ENCODE measurements around the gene LRRC51.

LRRC51 gene

DNA sequence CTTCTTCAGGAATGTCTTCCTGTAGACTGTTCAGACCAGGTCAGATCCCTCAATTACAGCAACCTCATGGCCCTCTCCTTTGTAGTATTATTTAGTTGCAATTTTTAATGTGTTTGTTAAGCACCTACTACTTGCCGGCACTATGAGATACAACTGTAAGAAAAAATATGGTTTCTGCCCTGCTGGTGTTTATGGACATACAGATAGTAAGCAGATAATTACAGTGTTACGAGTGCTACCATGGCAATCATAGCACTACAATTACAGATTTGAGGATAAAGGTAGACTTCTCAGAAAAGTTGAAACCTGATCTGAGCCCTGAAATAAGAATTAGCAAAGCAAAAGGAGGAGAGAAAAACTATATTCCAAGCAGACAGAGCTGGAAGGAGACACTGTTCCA lies 2.8 kb downstream of the LRRC51 start:
- TF ChIP-seq POU2F2 (IDR thresholded peaks at IDR 0.05; ENCODE audit: low read depth, low read length) (no peak), SPI1 (IDR thresholded peaks at IDR 0.05; ENCODE audit: low read depth, low read length) (no peak), POLR2AphosphoS5 (IDR thresholded peaks at IDR 0.05; ENCODE audit: low read depth, low read length) (no peak), TAF1 (IDR thresholded peaks at IDR 0.05; ENCODE audit: low read depth, low read length) (no peak), POLR2A (IDR thresholded peaks at IDR 0.05; ENCODE audit: low read depth, low read length) (no peak), PAX5 (IDR thresholded peaks at IDR 0.05; ENCODE audit: insufficient read depth, low read length, severe bottlenecking) (no peak)
- FAIRE-seq (no peak), DNase-seq (ENCODE audit: insufficient read length, low spot score) (no peak)

DNA sequence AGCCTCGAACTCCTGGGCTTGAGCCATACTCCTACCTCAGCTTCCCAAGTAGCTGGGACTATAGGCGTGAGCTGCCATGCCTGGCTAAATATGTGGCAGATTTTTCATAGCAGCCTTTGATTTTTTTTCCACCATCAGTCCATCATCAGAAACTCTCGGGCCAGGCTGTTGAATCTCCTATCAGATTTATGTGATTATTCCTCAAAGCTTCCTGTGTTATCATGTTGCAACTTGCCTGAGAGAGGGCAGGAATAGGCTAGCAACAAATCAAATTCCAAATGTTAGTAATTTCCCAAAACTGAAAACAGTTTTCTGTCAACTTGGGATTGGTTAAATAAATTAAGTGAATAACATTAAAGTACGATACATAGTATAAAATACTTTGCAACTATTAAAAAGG lies 3.4 kb downstream of the LRRC51 start:
- TF ChIP-seq TAF1 (IDR thresholded peaks at IDR 0.05; ENCODE audit: low read depth, low read length) (no peak), POU2F2 (IDR thresholded peaks at IDR 0.05; ENCODE audit: low read depth, low read length) (no peak), POLR2A (IDR thresholded peaks at IDR 0.05; ENCODE audit: low read depth, low read length) (no peak), POLR2AphosphoS5 (IDR thresholded peaks at IDR 0.05; ENCODE audit: low read depth, low read length) (no peak), SPI1 (IDR thresholded peaks at IDR 0.05; ENCODE audit: low read depth, low read length) (no peak), PAX5 (IDR thresholded peaks at IDR 0.05; ENCODE audit: insufficient read depth, low read length, severe bottlenecking) (no peak)
- DNase-seq (ENCODE audit: insufficient read length, low spot score), result no peak
- FAIRE-seq, result no peak

DNA sequence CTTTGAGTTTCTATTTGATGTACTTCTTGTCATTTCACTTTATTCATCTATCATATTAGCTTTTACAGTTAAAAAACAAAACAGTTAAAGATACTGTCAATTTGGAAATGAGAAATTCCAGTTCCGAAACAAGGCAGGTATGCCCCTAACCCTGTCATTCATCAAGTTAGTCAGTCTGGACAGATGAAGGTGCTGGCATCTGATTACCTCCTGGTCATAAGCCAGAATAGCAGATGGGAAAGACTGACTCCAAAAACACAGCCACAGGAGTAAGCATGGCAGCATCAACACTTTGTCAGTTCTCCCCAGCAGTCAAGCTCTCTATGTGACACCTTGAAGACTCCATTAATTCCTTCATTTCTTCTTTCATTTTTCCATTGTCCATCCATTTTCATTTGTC lies 4.3 kb downstream of the LRRC51 start:
- FAIRE-seq (no peak), DNase-seq (ENCODE audit: insufficient read length, low spot score) (no peak)
- TF ChIP-seq SPI1 (IDR thresholded peaks at IDR 0.05; ENCODE audit: low read depth, low read length) (no peak), POLR2A (IDR thresholded peaks at IDR 0.05; ENCODE audit: low read depth, low read length) (no peak), PAX5 (IDR thresholded peaks at IDR 0.05; ENCODE audit: insufficient read depth, low read length, severe bottlenecking) (no peak), POU2F2 (IDR thresholded peaks at IDR 0.05; ENCODE audit: low read depth, low read length) (no peak), POLR2AphosphoS5 (IDR thresholded peaks at IDR 0.05; ENCODE audit: low read depth, low read length) (no peak), TAF1 (IDR thresholded peaks at IDR 0.05; ENCODE audit: low read depth, low read length) (no peak)

DNA sequence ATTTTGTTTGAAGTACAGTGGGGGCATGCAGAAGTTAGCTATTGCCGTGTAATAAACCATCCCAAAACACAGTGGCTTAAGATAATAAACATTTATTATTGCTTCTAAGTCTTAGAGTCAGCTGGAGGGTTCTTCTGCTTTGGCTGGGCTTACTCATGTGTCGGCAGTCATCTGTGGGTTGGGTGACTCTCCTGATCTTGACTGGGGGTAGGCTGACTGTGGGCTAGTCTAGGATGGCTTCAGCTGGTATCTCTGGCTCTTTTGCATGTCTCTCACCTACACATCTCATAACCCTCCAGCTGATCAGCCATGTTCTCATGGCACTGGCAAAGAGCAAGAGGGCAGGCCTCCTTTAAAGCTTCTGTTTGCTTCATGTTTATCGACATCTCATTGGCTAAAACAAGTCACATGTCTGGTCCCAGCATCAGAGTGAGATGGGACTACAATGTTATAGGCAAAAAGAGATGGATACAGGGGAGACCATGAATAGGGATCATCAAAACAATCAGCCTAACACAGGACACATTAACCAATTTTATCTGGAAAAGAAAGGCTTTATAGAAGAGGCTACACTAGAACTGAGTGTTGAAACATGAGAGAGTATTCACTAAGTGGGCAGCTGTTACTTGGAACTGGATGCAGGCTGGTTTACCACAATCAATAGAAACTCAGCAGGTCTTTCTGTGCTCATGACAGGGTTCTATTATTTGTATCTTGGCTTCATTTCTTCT lies 5.1 kb downstream of the LRRC51 start:
- FAIRE-seq (peak; percentile 26), DNase-seq (ENCODE audit: insufficient read length, low spot score) (no peak)

DNA sequence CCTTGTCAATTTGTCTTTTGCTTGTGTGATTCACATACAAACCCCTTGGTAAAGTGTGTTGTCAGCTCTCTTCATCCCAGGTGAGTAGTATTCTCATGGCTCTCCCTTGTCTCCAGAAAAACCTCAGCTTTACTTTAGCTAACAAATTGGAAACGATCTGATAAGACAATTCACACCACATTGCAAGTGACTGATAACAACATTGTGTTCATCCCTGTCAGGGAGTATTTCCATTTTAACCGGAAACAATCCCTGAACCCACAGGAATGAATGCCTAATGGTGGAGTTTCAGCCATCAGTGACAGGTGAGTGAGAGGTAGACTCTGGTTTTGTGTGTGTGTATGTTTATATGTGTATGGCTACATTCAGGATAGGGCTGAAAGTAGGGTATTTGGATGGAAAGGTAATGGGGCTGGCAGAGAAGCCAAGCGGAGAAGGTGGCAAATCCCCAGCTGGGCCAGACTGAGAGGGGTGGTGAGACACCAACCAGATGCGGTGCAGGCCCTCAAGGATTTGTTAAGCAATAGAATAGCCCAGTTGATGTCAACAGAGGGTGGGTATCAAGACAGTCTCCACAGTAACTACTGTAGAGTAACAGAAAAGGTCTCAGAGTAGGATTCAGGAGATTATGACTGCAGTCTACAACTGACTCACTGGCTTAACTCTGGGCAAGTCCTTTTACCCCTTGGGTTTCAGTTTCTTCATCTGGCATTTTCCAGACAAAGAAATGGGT lies 7.6 kb downstream of the LRRC51 start:
- TF ChIP-seq POLR2AphosphoS5 (IDR thresholded peaks at IDR 0.05; ENCODE audit: low read depth, low read length) (no peak), POU2F2 (IDR thresholded peaks at IDR 0.05; ENCODE audit: low read depth, low read length) (no peak), SPI1 (IDR thresholded peaks at IDR 0.05; ENCODE audit: low read depth, low read length) (no peak), TAF1 (IDR thresholded peaks at IDR 0.05; ENCODE audit: low read depth, low read length) (no peak), PAX5 (IDR thresholded peaks at IDR 0.05; ENCODE audit: insufficient read depth, low read length, severe bottlenecking) (no peak), POLR2A (IDR thresholded peaks at IDR 0.05; ENCODE audit: low read depth, low read length) (no peak)
- FAIRE-seq, result no peak
- no peak for DNase-seq (ENCODE audit: insufficient read length, low spot score)

More for the DNA sequence above, 5.1 kb downstream of the LRRC51 start:
- TF ChIP-seq POLR2AphosphoS5 (IDR thresholded peaks at IDR 0.05; ENCODE audit: low read depth, low read length) (no peak), SPI1 (IDR thresholded peaks at IDR 0.05; ENCODE audit: low read depth, low read length) (no peak), POLR2A (IDR thresholded peaks at IDR 0.05; ENCODE audit: low read depth, low read length) (no peak), PAX5 (IDR thresholded peaks at IDR 0.05; ENCODE audit: insufficient read depth, low read length, severe bottlenecking) (no peak), TAF1 (IDR thresholded peaks at IDR 0.05; ENCODE audit: low read depth, low read length) (no peak), POU2F2 (IDR thresholded peaks at IDR 0.05; ENCODE audit: low read depth, low read length) (no peak)

DNA sequence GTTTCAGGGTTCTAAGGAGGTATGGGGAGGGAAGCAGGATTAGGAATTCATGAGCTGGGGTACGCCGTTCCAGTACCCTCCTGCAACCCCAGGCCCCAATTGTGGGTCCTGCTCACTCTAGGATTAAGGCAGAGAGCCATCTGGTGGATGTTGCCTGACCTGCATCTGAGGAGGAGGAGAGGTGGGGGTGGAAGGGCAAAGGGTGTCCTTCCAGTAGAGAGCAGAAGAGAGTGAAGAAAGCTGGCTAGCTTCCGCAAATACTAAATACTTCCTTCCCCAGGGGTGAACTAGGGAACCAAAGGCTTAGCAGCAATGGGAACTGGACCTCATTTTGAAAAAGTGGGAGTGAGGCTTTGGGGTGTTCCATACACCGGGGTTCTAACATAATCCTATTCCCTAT lies 10.6 kb downstream of the LRRC51 start:
- TF ChIP-seq PAX5 (IDR thresholded peaks at IDR 0.05; ENCODE audit: insufficient read depth, low read length, severe bottlenecking) (no peak), TAF1 (IDR thresholded peaks at IDR 0.05; ENCODE audit: low read depth, low read length) (no peak), SPI1 (IDR thresholded peaks at IDR 0.05; ENCODE audit: low read depth, low read length) (no peak), POLR2AphosphoS5 (IDR thresholded peaks at IDR 0.05; ENCODE audit: low read depth, low read length) (no peak), POU2F2 (IDR thresholded peaks at IDR 0.05; ENCODE audit: low read depth, low read length) (no peak), POLR2A (IDR thresholded peaks at IDR 0.05; ENCODE audit: low read depth, low read length) (no peak)
- FAIRE-seq (peak; percentile 87), DNase-seq (ENCODE audit: insufficient read length, low spot score) (peak; percentile 60)

DNA sequence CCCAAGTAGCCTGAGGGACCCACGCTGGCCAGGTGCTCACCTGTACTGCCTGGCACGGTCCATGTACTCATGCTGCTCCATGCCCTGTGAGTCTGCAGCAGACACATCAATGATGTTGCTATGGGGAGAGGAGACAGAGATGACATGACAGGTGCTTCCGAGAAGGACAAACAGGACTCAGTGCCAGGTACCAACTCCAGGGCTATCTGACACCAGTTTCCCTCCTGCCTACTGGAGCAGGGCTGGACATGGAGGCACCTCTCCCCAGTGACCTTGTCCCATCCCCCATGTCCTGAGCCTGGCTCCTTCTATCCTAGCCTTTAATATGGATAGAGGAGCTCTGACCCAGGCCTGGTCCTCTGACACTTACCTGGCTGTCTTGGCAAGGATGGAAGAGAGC lies 18.1 kb downstream of the LRRC51 start:
- TF ChIP-seq SPI1 (IDR thresholded peaks at IDR 0.05; ENCODE audit: low read depth, low read length), result no peak
- no peak for TF ChIP-seq POU2F2 (IDR thresholded peaks at IDR 0.05; ENCODE audit: low read depth, low read length)
- TF ChIP-seq POLR2A (IDR thresholded peaks at IDR 0.05; ENCODE audit: low read depth, low read length), result no peak
- TF ChIP-seq POLR2AphosphoS5 (IDR thresholded peaks at IDR 0.05; ENCODE audit: low read depth, low read length), result no peak
- no peak for TF ChIP-seq PAX5 (IDR thresholded peaks at IDR 0.05; ENCODE audit: insufficient read depth, low read length, severe bottlenecking)
- TF ChIP-seq TAF1 (IDR thresholded peaks at IDR 0.05; ENCODE audit: low read depth, low read length), result no peak
- FAIRE-seq, result no peak
- DNase-seq (ENCODE audit: insufficient read length, low spot score), result no peak

DNA sequence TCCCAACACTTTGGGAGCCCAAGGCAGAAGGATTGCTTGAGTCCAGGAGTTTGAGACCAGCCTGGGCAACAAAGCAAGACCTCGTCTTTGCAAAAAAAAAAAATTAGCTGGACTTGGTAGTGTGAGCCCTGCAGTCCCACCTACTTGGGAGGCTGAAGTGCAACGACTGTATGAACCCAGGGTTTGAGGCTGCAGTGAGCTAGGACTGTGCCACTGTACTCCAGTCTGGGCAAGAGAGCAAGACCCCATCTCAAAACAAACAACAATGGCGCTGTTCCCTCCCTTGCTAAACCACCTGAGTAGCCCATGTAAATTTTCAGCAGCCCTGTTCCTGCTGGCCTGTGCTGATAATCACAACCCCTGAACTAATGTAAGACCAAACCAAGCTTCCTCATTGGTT lies 19.4 kb downstream of the LRRC51 start:
- no peak for FAIRE-seq
- no peak for TF ChIP-seq TAF1 (IDR thresholded peaks at IDR 0.05; ENCODE audit: low read depth, low read length)
- TF ChIP-seq POU2F2 (IDR thresholded peaks at IDR 0.05; ENCODE audit: low read depth, low read length), result no peak
- DNase-seq (ENCODE audit: insufficient read length, low spot score), result no peak

DNA sequence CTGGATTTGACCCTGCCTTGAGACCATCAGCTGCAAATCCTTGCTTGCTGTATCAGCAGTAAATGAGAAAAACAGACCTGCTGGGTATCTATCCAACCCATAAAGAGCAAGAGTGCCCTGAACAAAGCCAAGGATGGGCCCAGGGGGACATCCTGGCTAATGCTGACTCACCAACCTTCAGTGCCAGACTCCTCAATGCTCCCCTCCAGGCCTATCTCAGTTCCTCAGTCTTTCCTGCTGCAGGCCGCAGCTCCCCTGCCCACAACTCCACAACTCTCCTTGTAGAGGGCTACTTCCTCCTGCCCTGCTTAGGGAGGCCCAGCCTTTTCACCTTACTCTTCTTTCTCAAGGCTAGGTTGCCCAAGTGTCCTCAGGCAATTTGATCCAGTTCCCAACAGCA lies 19.8 kb downstream of the LRRC51 start:
- TF ChIP-seq POLR2AphosphoS5 (IDR thresholded peaks at IDR 0.05; ENCODE audit: low read depth, low read length), result no peak
- FAIRE-seq (no peak), DNase-seq (ENCODE audit: insufficient read length, low spot score) (no peak)

DNA sequence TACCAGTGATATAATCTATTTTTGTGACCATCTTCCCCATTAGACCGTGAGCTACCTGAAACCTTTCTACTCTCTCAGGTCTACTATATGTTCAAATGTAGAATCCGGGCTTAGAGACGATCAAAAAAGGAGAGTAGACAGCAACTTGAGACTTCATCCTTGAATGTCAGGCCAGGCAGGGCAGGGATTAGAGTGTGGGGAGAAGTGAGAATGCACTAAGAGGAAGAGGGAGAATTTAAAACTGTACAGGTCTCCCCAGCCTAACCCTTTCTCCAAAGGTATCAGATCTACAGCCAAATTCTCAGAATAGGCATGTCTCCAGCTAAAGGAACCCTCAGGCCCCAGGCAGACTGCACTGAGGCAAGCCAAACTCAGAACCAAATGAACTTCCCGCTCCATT lies 21.5 kb downstream of the LRRC51 start:
- DNase-seq (ENCODE audit: insufficient read length, low spot score) (no peak), FAIRE-seq (no peak)
- TF ChIP-seq POU2F2 (IDR thresholded peaks at IDR 0.05; ENCODE audit: low read depth, low read length) (no peak), POLR2A (IDR thresholded peaks at IDR 0.05; ENCODE audit: low read depth, low read length) (no peak), SPI1 (IDR thresholded peaks at IDR 0.05; ENCODE audit: low read depth, low read length) (peak; percentile 58; the same call in 1 of the 2 replicates), POLR2AphosphoS5 (IDR thresholded peaks at IDR 0.05; ENCODE audit: low read depth, low read length) (no peak), PAX5 (IDR thresholded peaks at IDR 0.05; ENCODE audit: insufficient read depth, low read length, severe bottlenecking) (no peak)
